AG10803 (cell line): ENCODE data around the gene MORN5.

Experiments used
- DNase-seq: peaks from one replicate; pipeline ENCODE4 v3.0.0; 2010; ENCODE audit warnings: low read depth
- H3K4me3 ChIP-seq: 2 replicates; pipeline ENCODE4 v1.5.1; 2011; ENCODE audit warnings: mild to moderate bottlenecking, low read length, control low read depth
- TF ChIP-seq, protein P1 (sequence below): conservative IDR thresholded peaks from 2 replicates; pipeline ENCODE4 v1.5.1; 2011; ENCODE audit warnings: mild to moderate bottlenecking, low read length, control low read depth, inconsistent platforms

The MORN5 gene

GRCh38 chr9:122191584-122191983 is 31.9 kb downstream of the MORN5 start:
- TF ChIP-seq, protein P1, sequence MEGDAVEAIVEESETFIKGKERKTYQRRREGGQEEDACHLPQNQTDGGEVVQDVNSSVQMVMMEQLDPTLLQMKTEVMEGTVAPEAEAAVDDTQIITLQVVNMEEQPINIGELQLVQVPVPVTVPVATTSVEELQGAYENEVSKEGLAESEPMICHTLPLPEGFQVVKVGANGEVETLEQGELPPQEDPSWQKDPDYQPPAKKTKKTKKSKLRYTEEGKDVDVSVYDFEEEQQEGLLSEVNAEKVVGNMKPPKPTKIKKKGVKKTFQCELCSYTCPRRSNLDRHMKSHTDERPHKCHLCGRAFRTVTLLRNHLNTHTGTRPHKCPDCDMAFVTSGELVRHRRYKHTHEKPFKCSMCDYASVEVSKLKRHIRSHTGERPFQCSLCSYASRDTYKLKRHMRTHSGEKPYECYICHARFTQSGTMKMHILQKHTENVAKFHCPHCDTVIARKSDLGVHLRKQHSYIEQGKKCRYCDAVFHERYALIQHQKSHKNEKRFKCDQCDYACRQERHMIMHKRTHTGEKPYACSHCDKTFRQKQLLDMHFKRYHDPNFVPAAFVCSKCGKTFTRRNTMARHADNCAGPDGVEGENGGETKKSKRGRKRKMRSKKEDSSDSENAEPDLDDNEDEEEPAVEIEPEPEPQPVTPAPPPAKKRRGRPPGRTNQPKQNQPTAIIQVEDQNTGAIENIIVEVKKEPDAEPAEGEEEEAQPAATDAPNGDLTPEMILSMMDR: no peak
- DNase-seq: no peak
- H3K4me3 ChIP-seq: no peak overlapping the region

DNA sequence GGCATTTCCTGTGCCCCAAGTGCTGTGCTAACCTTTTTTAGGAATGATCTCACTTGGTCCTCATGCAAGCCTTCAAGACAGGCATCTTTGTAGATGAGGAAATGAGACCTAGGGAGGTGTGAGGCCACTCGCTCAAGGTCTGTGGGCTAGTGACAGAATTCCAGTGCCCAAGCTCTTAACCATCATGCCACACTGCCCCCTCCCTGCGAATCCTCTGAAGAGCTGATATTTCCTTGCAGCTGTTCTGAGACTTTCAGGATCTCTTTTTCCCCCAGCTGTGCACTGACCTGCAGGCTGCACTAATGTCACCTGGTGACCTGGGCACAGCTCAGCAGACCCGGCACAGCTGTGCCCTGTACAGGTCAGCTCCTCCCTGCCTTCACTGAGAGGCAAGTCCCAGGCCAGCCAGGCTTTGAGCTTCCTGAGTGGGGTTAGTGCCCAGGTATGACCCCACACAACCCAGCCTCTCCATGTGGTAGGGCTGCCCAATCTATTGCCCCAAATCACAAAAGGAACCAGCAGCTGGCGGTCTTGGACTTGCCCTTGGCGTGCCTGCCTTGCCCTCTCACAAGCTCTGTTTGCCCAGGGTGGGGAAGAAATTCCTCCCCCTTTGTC is 32.7 kb downstream of the MORN5 start:
- no peak overlapping the region for H3K4me3 ChIP-seq
- DNase-seq: peak; percentile 5
- TF ChIP-seq, protein P1: no peak

DNA sequence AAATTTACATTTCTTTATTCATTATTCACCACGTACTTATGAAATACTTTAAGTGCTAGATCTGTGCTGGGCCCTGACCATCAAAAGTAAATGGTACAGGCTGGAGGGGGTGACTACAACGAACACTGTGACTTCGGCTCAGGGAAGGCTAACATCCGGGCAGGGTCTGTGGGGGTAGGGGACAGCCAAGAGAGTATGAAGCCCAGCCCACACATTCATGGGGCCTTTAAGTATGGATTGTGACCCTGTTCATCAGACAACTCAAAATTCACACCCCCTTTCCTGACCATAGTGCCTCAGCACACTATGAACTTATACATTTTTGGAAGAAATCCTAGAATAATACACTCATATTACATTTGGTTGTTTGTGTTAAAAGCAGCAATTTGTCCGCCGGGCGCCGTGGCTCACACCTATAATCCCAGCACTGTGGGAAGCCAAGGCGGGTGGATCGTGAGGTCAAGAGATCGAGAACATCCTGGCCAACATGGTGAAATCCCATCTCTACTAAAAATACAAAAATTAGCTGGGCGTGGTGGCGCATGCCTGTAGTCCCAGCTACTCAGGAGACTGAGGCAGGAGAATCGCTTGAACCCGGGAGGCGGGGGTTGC is 33.3 kb downstream of the MORN5 start:
- TF ChIP-seq, protein P1: no peak
- H3K4me3 ChIP-seq: no peak overlapping the region
- no peak for DNase-seq

- TF ChIP-seq, protein P1: no peak
- H3K4me3 ChIP-seq: no peak overlapping the region
- DNase-seq: no peak
These were observed 33.9 kb downstream of the MORN5 start for GRCh38 chr9:122193651-122194050.

- no peak overlapping the region for H3K4me3 ChIP-seq
- TF ChIP-seq, protein P1: no peak
- DNase-seq: no peak
These were observed 36.2 kb downstream of the MORN5 start for GRCh38 chr9:122195875-122196274.

DNA sequence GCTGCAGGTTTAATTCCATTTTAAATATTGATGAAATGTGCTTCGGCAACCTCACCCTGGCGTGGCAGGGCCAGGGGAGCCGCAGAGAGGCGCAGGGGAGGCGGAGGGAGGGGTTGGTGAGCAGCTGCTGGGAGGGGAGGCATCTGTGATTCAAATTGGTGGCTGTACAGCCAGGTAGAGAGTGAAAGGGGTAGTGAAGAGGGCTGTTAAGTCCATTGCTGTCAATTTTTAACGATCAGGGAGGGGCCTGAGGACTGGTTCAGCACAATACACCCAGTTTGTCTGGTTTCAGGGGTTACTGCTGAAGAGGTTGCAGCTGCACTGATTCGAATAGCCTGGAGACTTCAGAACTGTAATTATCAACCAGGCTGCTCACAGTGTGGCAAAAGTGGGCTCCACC is 37.7 kb downstream of the MORN5 start:
- TF ChIP-seq, protein P1: no peak
- H3K4me3 ChIP-seq: no peak overlapping the region
- DNase-seq: no peak

DNA sequence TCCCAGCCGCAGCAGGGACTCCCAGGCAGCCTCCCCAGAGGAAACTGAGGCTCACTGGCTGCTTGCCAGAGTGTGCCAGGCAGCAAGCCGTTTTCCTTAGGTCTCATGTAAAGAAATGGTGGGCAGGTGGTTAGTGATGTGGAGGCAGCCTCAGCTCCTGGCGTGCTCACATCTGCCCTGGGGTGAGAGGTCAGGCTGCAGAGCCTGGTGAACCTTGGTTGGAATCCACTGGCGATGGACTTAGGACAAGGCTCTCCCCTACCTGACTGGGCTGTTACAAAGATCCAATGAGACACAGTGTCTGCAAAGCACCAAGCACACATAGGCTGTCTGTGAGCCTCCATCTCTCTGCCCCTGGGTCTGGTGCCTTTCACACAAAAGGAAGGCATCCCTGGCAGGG is 38.2 kb downstream of the MORN5 start:
- TF ChIP-seq, protein P1: no peak
- no peak overlapping the region for H3K4me3 ChIP-seq
- no peak for DNase-seq
